CD4-positive, alpha-beta T cell (primary cell): Measurements from ENCODE around the gene NANS. TPM values are rescaled to one million over a fixed set of nuclear protein-coding genes. Genes with fewer than 3 reads are reported as not detected.
A peak's percentile ranks its signal among the peaks of the same experiment; 100 is the strongest.

ENCODE experiments used
- ATAC-seq: fragments of 200-7000 bp; cut with Tn5 transposase; one replicate; pipeline ENCODE4 v1.10.0; 2022; ENCODE audit warnings: mild to moderate bottlenecking; ENCODE audit not compliant: poor library complexity
- CTCF ChIA-PET: fragments of 350-600 bp; sonication (Branson Sonifier 250); formaldehyde crosslinking; loops from one replicate; lab custom pipeline; 2021; ENCODE audit warnings: antibody characterized with exemption, inconsistent platforms; lab: Charles Lee
- POLR2A ChIA-PET: fragments of 350-600 bp; sonication (Branson Sonifier 250); formaldehyde crosslinking; loops from one replicate; lab custom pipeline; 2021; ENCODE audit warnings: antibody characterized with exemption, inconsistent platforms; lab: Charles Lee
- DNase-seq, 14 experiments: peaks; one replicate each; pipeline ENCODE4 v3.0.0-alpha.2; 2013 to 2020; ENCODE audit warnings: mixed read lengths in 2 of 14
- H3K27ac ChIP-seq, 2 donors: one replicate each; pipeline versions ENCODE4 v1.5.1 to v1.7.0; 2013; ENCODE audit warnings: low read length in 2 of 2, low read depth in 1 of 2, mild to moderate bottlenecking in 1 of 2
- H3K27me3 ChIP-seq, 2 experiments: 1 replicate in 1 of 2; 2 replicates in 1 of 2; pipeline versions ENCODE4 v1.6.1 to v1.7.0; 2013; ENCODE audit warnings: low read length in 2 of 2, control low read depth in 1 of 2, mild to moderate bottlenecking in 1 of 2, moderate library complexity in 1 of 2; ENCODE audit not compliant: insufficient read depth in 2 of 2, control insufficient read depth in 1 of 2
- H3K36me3 ChIP-seq: one replicate; pipeline ENCODE4 v1.6.1; 2013; ENCODE audit warnings: low read length, control low read depth; ENCODE audit not compliant: insufficient read depth
- H3K4me1 ChIP-seq: one replicate; pipeline ENCODE4 v1.6.1; 2013; ENCODE audit warnings: low read length, control low read depth; ENCODE audit not compliant: insufficient read depth
- H3K4me3 ChIP-seq: one replicate; pipeline ENCODE4 v1.5.1; 2013; ENCODE audit warnings: mild to moderate bottlenecking, low read length, moderate library complexity
- H3K9me3 ChIP-seq, 2 experiments: 1 replicate in 1 of 2; 2 replicates in 1 of 2; pipeline versions ENCODE4 v1.6.1 to v1.7.0; 2013; ENCODE audit warnings: low read length in 2 of 2, mild to moderate bottlenecking in 2 of 2, control low read depth in 1 of 2, moderate library complexity in 1 of 2; ENCODE audit not compliant: control insufficient read depth in 1 of 2, insufficient read depth in 1 of 2
- H3K27ac Mint-ChIP-seq: one replicate; pipeline ENCODE4 v1.8.0; 2020; ENCODE audit warnings: mixed read lengths
- H3K27me3 Mint-ChIP-seq: one replicate; pipeline ENCODE4 v1.8.0; 2021; ENCODE audit warnings: mixed read lengths
- H3K36me3 Mint-ChIP-seq: one replicate; pipeline ENCODE4 v1.8.0; 2021; ENCODE audit warnings: low read depth, mixed read lengths
- H3K4me1 Mint-ChIP-seq: one replicate; pipeline ENCODE4 v1.8.0; 2021; ENCODE audit warnings: low read depth, mixed read lengths
- H3K4me3 Mint-ChIP-seq: one replicate; pipeline ENCODE4 v1.8.0; 2020; ENCODE audit warnings: mild to moderate bottlenecking, mixed read lengths
- H3K9me3 Mint-ChIP-seq: one replicate; pipeline ENCODE4 v1.8.0; 2020; ENCODE audit warnings: mixed read lengths
- CTCF ChIP-seq: fragments of 200-600 bp; IDR thresholded peaks from one replicate; pipeline ENCODE4 v1.8.0; 2022; ENCODE audit warnings: antibody characterized with exemption, mild to moderate bottlenecking
- intact Hi-C, 2 experiments: fragments of 100-400 bp; cut with DNase I in 1 of 2; cut with micrococcal nuclease in 1 of 2; formaldehyde crosslinking; loops; one replicate each; pipeline versions ENCODE4 v1.15.1 to v1.9.0; 2023 to 2025; cut with DNase I, micrococcal nuclease
- total RNA-seq, 174 experiments: library from RNA in 2 of 174; stranded (reverse) in 2 of 174; gene quantifications; one replicate each; pipeline ENCODE4 v1.2.3 and lab custom pipeline; 2021 to 2026

Gene NANS
- total RNA-seq, 2 experiments from 2014 or later = 70.5 to 74.0 TPM

DNA sequence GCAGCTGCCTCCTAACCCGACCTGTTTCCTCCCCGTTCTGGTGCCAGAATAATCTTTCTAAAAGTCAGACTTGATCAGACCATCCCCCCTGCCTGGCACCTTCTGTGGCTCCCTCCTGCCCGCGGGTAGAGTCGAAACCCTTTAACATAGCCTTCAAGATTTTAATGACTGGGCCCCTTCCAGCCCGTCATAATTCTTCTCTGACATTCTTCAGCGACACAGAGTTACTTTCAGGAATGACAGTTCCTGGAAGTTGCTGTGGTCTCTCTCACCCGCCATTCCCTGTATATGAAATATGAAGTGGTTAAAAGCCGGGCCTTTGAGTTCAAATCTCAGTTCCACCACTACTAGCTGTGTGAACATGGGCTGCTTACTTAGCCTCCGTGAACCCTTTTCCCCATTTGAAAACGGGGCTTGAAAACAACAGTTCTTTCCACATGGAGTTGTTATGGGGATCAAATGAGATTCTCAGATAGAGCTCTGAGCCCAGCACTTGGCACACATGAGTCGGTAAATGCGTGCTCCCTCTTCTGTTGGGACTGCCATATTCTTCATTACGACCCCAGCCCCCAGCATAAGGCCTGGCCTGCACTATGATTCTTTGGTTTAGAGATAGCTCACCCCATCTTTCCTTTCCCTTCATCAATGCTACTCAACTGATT lies 737 bp downstream of the NANS start:
- DNase-seq = peak in 3 of 14 experiments; percentile 25 to 36 (median 26)
- ChIA-PET POLR2A (interaction anchor here (0.5 to 4.2 kb wide), 21 partner anchors 9 to 361 kb away, joined by 3 to 56 read pairs (median 6); partner anchors contain the start of genes ANP32B, CORO2A, TBC1D2 and TRMO), CTCF (interaction anchor here (0.6 to 2.7 kb wide), 7 partner anchors 12 to 206 kb away, joined by 3 to 11 read pairs (median 3); partner anchors contain the start of gene ANP32B)
- peak overlapping the region; percentile 98 for H3K4me3 Mint-ChIP-seq
- intact Hi-C loops = loop anchor here (2.0 to 5.0 kb wide), 7 partner anchors 44 to 200 kb away; partner anchors contain the start of genes TBC1D2 (in 2 of the 2), CORO2A (in 1 of the 2) and TRMO (in 1 of the 2)
- ATAC-seq = peak; percentile 24
- no peak for TF ChIP-seq CTCF
- peak overlapping the region; percentile 64 to 75 for H3K27ac ChIP-seq
- no peaks in the 10 kb centered on the region for H3K27me3 Mint-ChIP-seq
- H3K4me1 Mint-ChIP-seq = peaks cover 28% of the 10 kb centered on the region
- H3K27ac Mint-ChIP-seq = peak overlapping the region; percentile 93
- peak overlapping the region; percentile 71 for H3K4me3 ChIP-seq
- peaks cover 10% of the 10 kb centered on the region for H3K36me3 ChIP-seq
- H3K9me3 Mint-ChIP-seq = no peaks in the 10 kb centered on the region
- no peaks in the 10 kb centered on the region for H3K27me3 ChIP-seq
- peaks cover 27% of the 10 kb centered on the region for H3K4me1 ChIP-seq
- peaks cover 0 to 4% of the 10 kb centered on the region in 2 experiments for H3K9me3 ChIP-seq
- H3K36me3 Mint-ChIP-seq = peaks cover 17% of the 10 kb centered on the region

- TF ChIP-seq CTCF = no peak
- H3K36me3 ChIP-seq = peaks cover 37% of the 10 kb centered on the region
These were observed 5.6 kb downstream of the NANS start for GRCh38 chr9:98062161-98062560.

GRCh38 chr9:98064623-98065392 lies 8.3 kb downstream of the NANS start:
- POLR2A ChIA-PET = interaction anchor here (0.6 kb wide), 1 partner anchor 62 kb away, joined by 3 read pairs; no protein-coding TSS in a partner anchor
- CTCF ChIA-PET = interaction anchor here (0.6 kb wide), 1 partner anchor 1236 kb away, joined by 4 read pairs; no protein-coding TSS in a partner anchor
- DNase-seq (no peak), ATAC-seq (no peak)
- Histone ChIP-seq H3K27ac (no peak overlapping the region), H3K4me3 (no peak overlapping the region), H3K36me3 (peaks cover 38% of the 10 kb centered on the region), H3K9me3 (no peaks in the 10 kb centered on the region), H3K27me3 (no peaks in the 10 kb centered on the region), H3K4me1 (no peaks in the 10 kb centered on the region)
- H3K4me1 Mint-ChIP-seq = peaks cover 7% of the 10 kb centered on the region
- H3K4me3 Mint-ChIP-seq = no peak overlapping the region
- H3K36me3 Mint-ChIP-seq = peaks cover 57% of the 10 kb centered on the region
- no peaks in the 10 kb centered on the region for H3K27me3 Mint-ChIP-seq
- TF ChIP-seq CTCF = no peak
- intact Hi-C loops = no loop called here
- no peak overlapping the region for H3K27ac Mint-ChIP-seq
- no peaks in the 10 kb centered on the region for H3K9me3 Mint-ChIP-seq

More at GRCh38 chr9:98062161-98062560, 5.6 kb downstream of the NANS start:
- Mint-ChIP-seq H3K4me3 (no peak overlapping the region), H3K27me3 (no peaks in the 10 kb centered on the region), H3K9me3 (no peaks in the 10 kb centered on the region), H3K36me3 (peaks cover 55% of the 10 kb centered on the region), H3K27ac (no peak overlapping the region), H3K4me1 (peaks cover 24% of the 10 kb centered on the region)
- intact Hi-C loops = no loop called here
- no peaks in the 10 kb centered on the region for H3K27me3 ChIP-seq
- ChIA-PET CTCF (no interaction called here), POLR2A (interaction anchor here (0.6 kb wide), 1 partner anchor 64 kb away, joined by 3 read pairs; no protein-coding TSS in a partner anchor)
- H3K9me3 ChIP-seq = no peaks in the 10 kb centered on the region
- no peak overlapping the region for H3K4me3 ChIP-seq
- ATAC-seq (no peak), DNase-seq (no peak)
- H3K4me1 ChIP-seq = peaks cover 16% of the 10 kb centered on the region
- H3K27ac ChIP-seq = no peak overlapping the region
